NCI-H1930 (cell line): Measurements from ENCODE around the gene PIP4K2C.
"Not testable (repeated sequence)": the region's sequence is repeated elsewhere in the genome, so short reads cannot be mapped to it uniquely, and the experiment has no call there.

Experiments used
- DNase-seq, 2 experiments: peaks; one replicate each; lab custom pipeline; 2025; lab: John Stamatoyannopoulos, UW

PIP4K2C gene

DNA sequence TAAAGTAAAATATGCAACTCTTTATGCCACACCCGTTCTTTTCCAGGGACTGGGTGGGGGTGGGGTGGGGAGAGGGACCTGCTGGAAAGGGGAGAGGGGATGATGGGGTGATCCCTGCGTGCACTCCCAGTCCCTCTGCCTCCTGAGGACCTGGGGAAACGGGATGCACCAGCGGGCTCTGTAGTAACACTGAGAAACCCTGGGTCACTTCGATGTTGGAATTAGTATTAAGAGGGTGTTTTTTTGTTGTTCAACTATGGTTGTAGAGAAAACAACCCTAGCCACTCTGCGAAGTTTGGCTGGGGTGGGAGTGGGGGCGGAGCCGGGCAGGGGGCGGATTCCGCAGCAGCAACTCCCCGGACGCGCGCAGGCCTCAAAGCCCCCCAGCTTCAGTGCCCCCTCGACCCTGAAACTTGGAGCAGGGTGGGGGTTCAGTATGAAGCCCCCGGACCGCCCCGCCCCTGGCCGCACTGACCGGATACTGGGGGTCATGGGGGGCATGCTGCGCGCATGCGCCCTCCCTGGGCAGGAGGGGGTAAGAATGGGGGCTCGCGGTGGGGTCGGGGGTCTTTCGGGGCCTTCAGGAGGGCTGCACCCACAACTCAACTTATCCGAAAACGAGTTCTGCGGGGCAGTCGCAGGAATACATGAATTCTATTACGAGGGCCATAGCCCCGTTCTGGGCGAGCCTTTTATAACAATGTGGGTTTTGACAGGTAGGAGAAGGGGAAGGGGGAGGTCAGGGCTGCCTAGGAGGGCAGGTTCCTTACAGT, 19.0 kb downstream of the PIP4K2C start:
- no peak for DNase-seq

DNA sequence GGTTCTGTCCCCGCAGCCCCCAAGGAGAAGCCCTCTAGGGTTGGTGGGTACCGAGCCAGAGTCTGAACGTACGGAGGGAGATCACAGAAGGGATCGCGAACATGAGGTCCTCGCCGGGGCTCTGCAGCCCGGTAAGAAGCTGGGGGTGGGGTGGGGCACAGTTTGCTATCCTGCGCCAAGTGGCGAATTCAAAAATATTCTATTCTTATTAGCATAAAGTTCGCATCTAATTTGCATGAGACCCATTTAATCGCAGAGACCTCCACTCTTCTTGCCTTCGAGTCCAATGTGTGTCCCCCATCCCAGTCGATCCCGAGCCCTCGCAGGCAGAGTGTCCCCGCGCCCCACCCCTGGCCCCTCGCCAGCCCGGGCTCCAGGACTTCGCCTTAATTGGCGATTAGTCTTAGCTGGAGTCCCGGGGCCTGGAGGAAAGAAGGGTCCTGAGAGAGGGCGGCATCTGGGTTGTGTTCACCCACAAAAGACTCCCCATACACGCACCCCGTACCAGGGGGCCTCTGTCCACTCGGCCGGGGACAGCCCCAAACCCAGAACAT, 19.6 kb downstream of the PIP4K2C start:
- DNase-seq: no peak

GRCh38 chr12:57611108-57611826, 20.3 kb downstream of the PIP4K2C start, which contains the start of gene ARHGEF25:
TSS of gene ARHGEF25 (plus strand) at chr12:57611435. CDS start at chr12:57611895, 460 bp downstream.
- DNase-seq: peak; percentile 41 to 47

GRCh38 chr12:57611827-57612710, 21.1 kb downstream of the PIP4K2C start:
- no peak for DNase-seq

DNA sequence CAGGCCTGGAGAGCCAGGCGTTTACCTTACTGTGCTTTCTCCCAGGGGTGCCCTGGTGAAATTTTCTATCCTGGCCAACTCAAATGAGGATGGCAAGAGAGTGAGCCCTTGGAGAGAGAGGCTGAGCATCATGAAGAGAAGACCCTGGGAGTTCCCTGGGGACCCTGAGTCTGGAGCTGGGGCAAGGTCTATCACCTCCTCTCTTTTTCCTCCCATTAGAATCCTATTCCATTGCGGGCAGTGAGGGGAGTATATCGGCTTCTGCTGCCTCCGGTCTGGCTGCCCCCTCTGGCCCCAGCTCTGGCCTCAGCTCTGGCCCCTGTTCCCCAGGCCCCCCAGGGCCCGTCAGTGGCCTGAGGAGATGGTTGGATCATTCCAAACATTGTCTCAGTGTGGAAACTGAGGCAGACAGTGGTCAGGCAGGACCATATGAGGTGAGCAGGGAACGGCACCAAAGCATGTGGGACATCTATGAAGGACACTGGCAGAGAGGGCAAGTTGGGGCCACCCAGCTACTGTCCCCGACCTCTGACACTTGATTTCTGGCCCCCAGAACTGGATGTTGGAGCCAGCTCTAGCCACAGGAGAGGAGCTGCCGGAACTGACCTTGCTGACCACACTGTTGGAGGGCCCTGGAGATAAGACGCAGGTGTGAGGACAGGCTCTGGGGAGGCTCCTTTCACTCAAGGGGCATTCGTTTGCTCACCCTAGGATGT, 21.9 kb downstream of the PIP4K2C start:
- DNase-seq: no peak

DNA sequence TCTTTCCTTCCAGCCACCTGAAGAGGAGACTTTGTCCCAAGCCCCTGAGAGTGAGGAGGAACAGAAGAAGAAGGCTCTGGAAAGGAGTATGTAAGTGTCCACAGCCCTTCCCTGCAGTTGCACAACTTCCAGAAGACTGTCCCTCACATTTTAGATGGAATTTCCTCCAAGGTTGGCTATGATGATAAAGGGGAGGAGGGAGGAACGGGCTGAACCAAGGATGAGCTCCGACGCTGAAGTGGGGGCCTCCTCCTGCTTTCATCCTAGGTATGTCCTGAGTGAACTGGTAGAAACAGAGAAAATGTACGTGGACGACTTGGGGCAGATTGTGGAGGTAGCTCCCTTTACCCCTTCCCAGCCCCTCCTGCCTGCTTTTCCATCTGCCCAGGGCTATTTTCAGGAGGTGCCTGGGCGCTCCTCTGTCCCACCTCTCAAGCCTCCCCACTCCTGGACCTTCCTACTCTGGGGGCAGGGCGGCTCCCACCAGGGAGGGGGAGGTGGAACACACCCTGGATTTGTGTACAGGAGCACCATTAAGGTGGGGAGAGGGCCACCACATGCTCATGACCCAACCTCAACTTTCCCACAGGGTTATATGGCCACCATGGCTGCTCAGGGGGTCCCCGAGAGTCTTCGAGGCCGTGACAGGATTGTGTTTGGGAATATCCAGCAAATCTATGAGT, 22.6 kb downstream of the PIP4K2C start:
- no peak for DNase-seq

- no peak for DNase-seq
Observed at GRCh38 chr12:57614178-57614947, 23.4 kb downstream of the PIP4K2C start.

GRCh38 chr12:57614948-57615500, 24.0 kb downstream of the PIP4K2C start:
- DNase-seq: no peak

DNA sequence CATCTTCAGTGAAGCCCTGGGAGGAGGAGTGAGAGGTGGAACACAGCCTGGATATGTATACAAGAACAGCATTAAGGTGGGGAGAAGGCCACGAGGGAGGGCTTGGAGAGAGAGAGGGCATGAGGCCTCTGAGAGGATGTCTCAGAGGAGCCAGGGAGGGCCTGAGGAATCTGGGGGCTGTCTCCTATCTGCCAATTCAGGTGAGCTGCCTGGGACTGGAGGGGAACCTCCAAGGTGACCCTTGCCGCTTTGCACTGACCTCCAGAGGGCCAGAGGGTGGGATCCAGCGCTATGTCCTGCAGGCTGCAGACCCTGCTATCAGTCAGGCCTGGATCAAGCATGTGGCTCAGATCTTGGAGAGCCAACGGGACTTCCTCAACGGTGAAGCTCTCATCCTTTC, 24.6 kb downstream of the PIP4K2C start:
- no peak for DNase-seq

- DNase-seq: no peak
Observed at GRCh38 chr12:57616383-57617101, 25.6 kb downstream of the PIP4K2C start.

DNA sequence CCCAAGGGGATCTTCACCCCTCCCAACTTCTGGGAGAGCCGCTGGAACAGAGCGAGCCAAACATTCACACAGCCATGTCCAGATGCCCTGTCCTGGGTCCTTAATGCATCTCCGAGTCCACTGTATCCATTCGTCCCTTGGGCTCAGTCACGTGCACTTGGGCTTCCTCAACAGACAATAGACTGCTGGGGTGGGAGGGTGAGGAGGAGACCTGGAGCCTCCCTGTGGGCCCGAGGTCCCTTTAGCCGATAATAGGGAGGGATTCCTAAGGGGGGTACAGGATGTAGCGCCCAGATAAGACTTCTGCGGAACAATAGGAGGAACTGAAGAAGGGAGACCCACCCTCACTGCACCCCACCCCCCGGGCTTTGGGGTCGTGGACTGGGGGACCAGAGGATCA, 26.9 kb downstream of the PIP4K2C start:
- DNase-seq: no peak

GRCh38 chr12:57618431-57618830, 27.4 kb downstream of the PIP4K2C start:
- not testable (repeated sequence) for DNase-seq

GRCh38 chr12:57618966-57619433, 28.0 kb downstream of the PIP4K2C start:
- no peak for DNase-seq

GRCh38 chr12:57619434-57620244, 28.6 kb downstream of the PIP4K2C start:
- no peak for DNase-seq

DNA sequence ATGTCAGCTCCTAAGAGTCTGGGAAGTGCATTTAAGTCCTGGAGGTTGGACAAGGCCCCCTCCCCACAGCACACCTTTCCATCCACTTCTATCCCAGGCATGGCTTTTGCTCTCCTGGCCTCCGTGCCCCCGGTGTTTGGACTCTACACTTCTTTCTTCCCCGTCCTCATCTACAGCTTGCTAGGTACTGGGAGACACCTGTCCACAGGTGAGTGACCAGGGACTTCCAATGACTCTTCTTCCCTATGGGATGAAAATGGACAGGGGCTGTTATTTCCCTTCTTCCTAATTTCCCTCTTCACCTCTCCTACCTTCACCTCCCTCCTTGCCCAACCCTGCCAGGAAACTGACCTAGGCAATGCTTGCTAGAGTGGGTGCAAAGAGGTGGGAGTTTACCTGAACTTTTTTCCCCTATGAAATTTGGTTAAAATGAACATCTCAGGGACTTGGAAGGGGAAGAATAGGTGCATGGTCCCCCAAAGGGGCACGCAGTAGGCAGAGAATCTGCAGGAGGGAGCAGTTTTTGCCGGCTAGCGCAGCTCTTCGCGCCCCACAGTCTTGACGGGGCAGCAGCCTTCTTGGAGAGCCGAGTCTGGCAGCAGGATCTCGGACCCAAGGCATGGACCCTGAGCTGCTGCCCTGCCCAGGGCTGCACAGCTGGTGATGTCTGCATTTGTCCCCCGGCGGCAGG, 29.4 kb downstream of the PIP4K2C start:
- DNase-seq: no peak

DNA sequence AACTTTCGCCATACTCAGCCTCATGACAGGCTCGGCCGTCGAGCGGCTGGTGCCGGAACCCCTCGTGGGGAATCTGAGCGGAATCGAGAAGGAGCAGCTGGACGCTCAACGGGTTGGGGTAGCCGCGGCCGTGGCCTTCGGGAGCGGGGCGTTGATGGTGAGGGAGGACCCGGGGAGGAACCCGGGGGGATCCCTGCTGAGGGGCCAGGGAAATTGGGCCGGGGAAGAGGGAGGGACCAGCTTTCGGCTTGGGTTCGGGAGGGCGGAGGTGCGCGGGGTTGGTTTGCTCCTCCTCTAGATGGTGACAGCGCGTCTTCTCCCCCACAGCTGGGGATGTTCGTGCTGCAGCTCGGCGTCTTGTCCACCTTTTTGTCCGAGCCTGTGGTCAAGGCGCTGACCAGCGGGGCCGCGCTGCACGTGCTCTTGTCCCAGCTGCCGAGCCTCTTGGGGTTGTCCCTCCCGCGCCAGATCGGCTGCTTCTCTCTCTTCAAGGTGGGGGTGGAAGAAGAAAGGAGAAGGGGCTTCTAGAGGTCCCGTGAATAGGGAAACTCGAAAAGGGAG, 30.0 kb downstream of the PIP4K2C start:
- DNase-seq: no peak
